Neural progenitor cell (in vitro differentiated cells): ENCODE results near the gene FHL2. TPM values are rescaled to one million over a fixed set of nuclear protein-coding genes. Genes with fewer than 3 reads are reported as not detected.

Source experiments
- DNase-seq: peaks from one replicate; pipeline ENCODE4 v3.0.0-alpha.2; 2016; ENCODE audit warnings: low spot score
- H2AFZ ChIP-seq: fragments of 200-600 bp; sonication (generic); replicated peaks from 2 replicates; pipeline ENCODE4 v1.6.1; 2016; ENCODE audit warnings: antibody characterized with exemption
- H3F3A ChIP-seq: fragments of 200-600 bp; sonication (generic); 2 replicates; pipeline ENCODE4 v1.6.1; 2016; ENCODE audit warnings: antibody characterized with exemption, low read depth
- H3K27ac ChIP-seq: fragments of 200-600 bp; sonication (generic); 2 replicates; pipeline ENCODE4 v1.5.1; 2016; ENCODE audit warnings: mild to moderate bottlenecking
- H3K27me3 ChIP-seq: fragments of 200-600 bp; sonication (generic); 2 replicates; pipeline ENCODE4 v1.6.1; 2016; ENCODE audit warnings: mild to moderate bottlenecking, moderate library complexity
- H3K36me3 ChIP-seq: fragments of 200-600 bp; sonication (generic); 2 replicates; pipeline ENCODE4 v1.5.1; 2016
- H3K4me1 ChIP-seq: fragments of 200-600 bp; sonication (generic); 2 replicates; pipeline ENCODE4 v1.6.1; 2016; ENCODE audit warnings: mixed run types
- H3K4me2 ChIP-seq: fragments of 200-600 bp; sonication (generic); 2 replicates; pipeline ENCODE4 v1.6.1; 2016
- H3K4me3 ChIP-seq: fragments of 200-600 bp; sonication (generic); 2 replicates; pipeline ENCODE4 v1.5.1; 2016
- H3K79me2 ChIP-seq: fragments of 200-600 bp; sonication (generic); 2 replicates; pipeline ENCODE4 v1.6.1; 2016; ENCODE audit warnings: low read depth
- H3K9ac ChIP-seq: fragments of 200-600 bp; sonication (generic); 2 replicates; pipeline ENCODE4 v1.6.1; 2016
- H3K9me3 ChIP-seq: fragments of 200-600 bp; sonication (generic); 2 replicates; pipeline ENCODE4 v1.5.1; 2016; ENCODE audit warnings: low read depth
- H4K20me1 ChIP-seq: fragments of 200-600 bp; sonication (generic); 2 replicates; pipeline ENCODE4 v1.6.1; 2016; ENCODE audit warnings: low read depth
- H3K27ac Mint-ChIP-seq: 3 replicates; pipeline ENCODE4 v1.8.0; 2021; ENCODE audit warnings: mixed read lengths
- H3K27me3 Mint-ChIP-seq: 2 replicates; pipeline ENCODE4 v1.8.0; 2022; ENCODE audit warnings: low read depth, mild to moderate bottlenecking, inconsistent platforms, moderate library complexity, mixed read lengths; ENCODE audit not compliant: insufficient read depth
- H3K36me3 Mint-ChIP-seq: 3 replicates; pipeline ENCODE4 v1.8.0; 2021; ENCODE audit warnings: mixed read lengths
- H3K4me1 Mint-ChIP-seq: 3 replicates; pipeline ENCODE4 v1.8.0; 2021; ENCODE audit warnings: mixed read lengths
- H3K4me3 Mint-ChIP-seq: 3 replicates; pipeline ENCODE4 v1.8.0; 2021; ENCODE audit warnings: mild to moderate bottlenecking, moderate library complexity, mixed read lengths
- H3K9me3 Mint-ChIP-seq: 3 replicates; pipeline ENCODE4 v1.8.0; 2020; ENCODE audit warnings: mixed read lengths
- CTCF ChIP-seq: fragments of 200-600 bp; sonication (generic); IDR thresholded peaks from 2 replicates; pipeline ENCODE4 v1.5.1; 2017; ENCODE audit warnings: antibody characterized with exemption, mild to moderate bottlenecking
- EZH2 ChIP-seq: fragments of 200-600 bp; sonication (generic); IDR thresholded peaks from 2 replicates; pipeline ENCODE4 v1.6.1; 2017; ENCODE audit warnings: antibody characterized with exemption, mild to moderate bottlenecking, moderate library complexity
- EZH2phosphoT487 ChIP-seq: fragments of 200-600 bp; sonication (generic); IDR thresholded peaks from 2 replicates; pipeline ENCODE4 v1.6.1; 2017; ENCODE audit warnings: antibody characterized with exemption
- total RNA-seq: library from RNA; depleted of rRNA; stranded (reverse); fragments of >200 nt; gene quantifications from 2 replicates; pipeline ENCODE4 v1.2.3, GENCODE V29; 2015; ENCODE audit warnings: low replicate concordance

Gene FHL2
- total RNA-seq, 1 donor from 2014 or later = 17.8 TPM

GRCh38 chr2:105428387-105429018 lies 29.7 kb upstream of the FHL2 start:
- Histone ChIP-seq H3K4me2 (no peak overlapping the region), H3K79me2 (no peaks in the 10 kb centered on the region), H3K9ac (no peak overlapping the region), H3K27ac (no peak overlapping the region), H2AFZ (no peak overlapping the region), H3K4me3 (no peak overlapping the region), H3K4me1 (peaks cover 9% of the 10 kb centered on the region), H3K27me3 (no peaks in the 10 kb centered on the region), H3F3A (no peaks in the 10 kb centered on the region), H3K9me3 (no peaks in the 10 kb centered on the region), H3K36me3 (no peaks in the 10 kb centered on the region), H4K20me1 (no peaks in the 10 kb centered on the region)
- no peaks in the 10 kb centered on the region for H3K9me3 Mint-ChIP-seq
- TF ChIP-seq EZH2 (no peak), CTCF (no peak), EZH2phosphoT487 (no peak)
- H3K27ac Mint-ChIP-seq = peak overlapping the region; percentile 37
- H3K36me3 Mint-ChIP-seq = no peaks in the 10 kb centered on the region
- H3K4me3 Mint-ChIP-seq = no peak overlapping the region
- peaks cover 2% of the 10 kb centered on the region for H3K27me3 Mint-ChIP-seq
- DNase-seq = no peak
- H3K4me1 Mint-ChIP-seq = peaks cover 25% of the 10 kb centered on the region

- no peak overlapping the region for H3K4me3 Mint-ChIP-seq
- H3K27ac Mint-ChIP-seq = no peak overlapping the region
- TF ChIP-seq EZH2phosphoT487 = no peak
Measured at GRCh38 chr2:105427485-105427884, 28.6 kb upstream of the FHL2 start.

GRCh38 chr2:105426626-105427292 lies 27.9 kb upstream of the FHL2 start:
- TF ChIP-seq CTCF (no peak), EZH2phosphoT487 (no peak), EZH2 (no peak)
- no peak for DNase-seq
- no peak overlapping the region for H3K4me2 ChIP-seq

More at GRCh38 chr2:105427485-105427884, 28.6 kb upstream of the FHL2 start:
- H3K4me1 ChIP-seq = peaks cover 9% of the 10 kb centered on the region
- no peaks in the 10 kb centered on the region for H4K20me1 ChIP-seq
- no peaks in the 10 kb centered on the region for H3K27me3 ChIP-seq
- Mint-ChIP-seq H3K27me3 (peaks cover 4% of the 10 kb centered on the region), H3K9me3 (no peaks in the 10 kb centered on the region), H3K36me3 (no peaks in the 10 kb centered on the region), H3K4me1 (peaks cover 25% of the 10 kb centered on the region)
- H3K9me3 ChIP-seq = no peaks in the 10 kb centered on the region
- no peak for DNase-seq
- H3K27ac ChIP-seq = no peak overlapping the region
- H3F3A ChIP-seq = no peaks in the 10 kb centered on the region
- no peak overlapping the region for H3K4me3 ChIP-seq
- H3K36me3 ChIP-seq = no peaks in the 10 kb centered on the region
- H3K9ac ChIP-seq = no peak overlapping the region
- H3K4me2 ChIP-seq = no peak overlapping the region
- no peaks in the 10 kb centered on the region for H3K79me2 ChIP-seq
- H2AFZ ChIP-seq = peak overlapping the region; percentile 46

More at GRCh38 chr2:105426626-105427292, 27.9 kb upstream of the FHL2 start:
- H3K36me3 ChIP-seq = no peaks in the 10 kb centered on the region
- H3K9ac ChIP-seq = no peak overlapping the region
- H3K4me1 ChIP-seq = peaks cover 9% of the 10 kb centered on the region
- H3K4me1 Mint-ChIP-seq = peaks cover 22% of the 10 kb centered on the region
- H3K4me3 ChIP-seq = no peak overlapping the region
- H3K27ac Mint-ChIP-seq = peak overlapping the region; percentile 5
- H3K79me2 ChIP-seq = no peaks in the 10 kb centered on the region
- H3F3A ChIP-seq = no peaks in the 10 kb centered on the region
- H3K4me3 Mint-ChIP-seq = no peak overlapping the region
- no peaks in the 10 kb centered on the region for H3K9me3 Mint-ChIP-seq
- no peaks in the 10 kb centered on the region for H3K27me3 ChIP-seq
- H3K36me3 Mint-ChIP-seq = no peaks in the 10 kb centered on the region
- no peaks in the 10 kb centered on the region for H4K20me1 ChIP-seq
- no peak overlapping the region for H3K27ac ChIP-seq
- peaks cover 4% of the 10 kb centered on the region for H3K27me3 Mint-ChIP-seq
- H3K9me3 ChIP-seq = no peaks in the 10 kb centered on the region
- no peak overlapping the region for H2AFZ ChIP-seq
